OCI-LY1 (cell line): ENCODE results near the gene TBX5.

Experiments
- H2AFZ ChIP-seq: fragments of 200-600 bp; sonication (generic), shearing (Covaris generic); 2 replicates; pipeline ENCODE4 v1.6.0; 2014; ENCODE audit warnings: antibody characterized with exemption, mild to moderate bottlenecking, low read length
- H3F3A ChIP-seq: fragments of 200-600 bp; sonication (generic), shearing (Covaris generic); 2 replicates; pipeline ENCODE4 v1.6.0; 2014; ENCODE audit warnings: mild to moderate bottlenecking, antibody characterized with exemption, low read length, moderate library complexity; ENCODE audit not compliant: insufficient read depth
- H3K27ac ChIP-seq: fragments of 200-600 bp; sonication (generic); 2 replicates; pipeline ENCODE4 v1.5.1; 2014; ENCODE audit warnings: low read length, mixed run types, mild to moderate bottlenecking, low read depth; ENCODE audit not compliant: poor library complexity, severe bottlenecking
- H3K27me3 ChIP-seq: fragments of 200-600 bp; sonication (generic); 2 replicates; pipeline ENCODE4 v1.6.0; 2014; ENCODE audit warnings: antibody characterized with exemption, mild to moderate bottlenecking, low read length, moderate library complexity; ENCODE audit not compliant: insufficient read depth
- H3K36me3 ChIP-seq: fragments of 200-600 bp; sonication (generic); 2 replicates; pipeline ENCODE4 v1.6.1; 2014; ENCODE audit warnings: mild to moderate bottlenecking, antibody characterized with exemption, low read length, moderate library complexity, mixed read lengths; ENCODE audit not compliant: insufficient read depth
- H3K4me1 ChIP-seq: fragments of 200-600 bp; sonication (generic); 2 replicates; pipeline ENCODE4 v1.5.1; 2014; ENCODE audit warnings: mild to moderate bottlenecking, low read length, moderate library complexity; ENCODE audit not compliant: insufficient read depth, severe bottlenecking
- H3K4me2 ChIP-seq: fragments of 200-600 bp; sonication (generic), shearing (Covaris generic); 2 replicates; pipeline ENCODE4 v1.6.1; 2014; ENCODE audit warnings: low read length
- H3K4me3 ChIP-seq: fragments of 200-600 bp; sonication (generic); 2 replicates; pipeline ENCODE4 v1.5.1; 2014; ENCODE audit warnings: low read length, low read depth, mild to moderate bottlenecking, mixed read lengths; ENCODE audit not compliant: poor library complexity, severe bottlenecking
- H3K79me2 ChIP-seq: fragments of 200-600 bp; shearing (Covaris generic); 2 replicates; pipeline ENCODE4 v1.6.1; 2016; ENCODE audit warnings: mixed run types, low read length, mixed read lengths; ENCODE audit not compliant: insufficient read depth
- H3K9ac ChIP-seq: fragments of 200-600 bp; sonication (generic), shearing (Covaris generic); 2 replicates; pipeline ENCODE4 v1.6.1; 2014; ENCODE audit warnings: mild to moderate bottlenecking, low read length, mixed read lengths
- H3K9me2 ChIP-seq: fragments of 200-600 bp; sonication (generic), shearing (Covaris generic); 2 replicates; pipeline ENCODE4 v1.6.1; 2014; ENCODE audit warnings: low read depth, mild to moderate bottlenecking, low read length, mixed read lengths
- H3K9me3 ChIP-seq: fragments of 200-600 bp; shearing (Covaris generic); 2 replicates; pipeline ENCODE4 v1.6.1; 2014; ENCODE audit warnings: low read length, mixed read lengths
- H4K20me1 ChIP-seq: fragments of 200-600 bp; sonication (generic), shearing (Covaris generic); 2 replicates; pipeline ENCODE4 v1.6.0; 2016; ENCODE audit warnings: mild to moderate bottlenecking, low read length; ENCODE audit not compliant: insufficient read depth
- CTCF ChIP-seq: fragments of 200-600 bp; sonication (generic), shearing (Covaris generic); IDR thresholded peaks from 2 replicates; pipeline ENCODE4 v1.5.1; 2017; ENCODE audit warnings: mild to moderate bottlenecking, antibody characterized with exemption, low read length, moderate library complexity, mixed read lengths
- EZH2 ChIP-seq: fragments of 200-600 bp; sonication (generic), shearing (Covaris generic); IDR thresholded peaks from 2 replicates; pipeline ENCODE4 v1.8.0; 2017; ENCODE audit warnings: borderline replicate concordance, mixed run types, mild to moderate bottlenecking, antibody characterized with exemption, low read length, moderate library complexity, mixed read lengths

TBX5 gene

GRCh38 chr12:114431902-114432301, 26.0 kb upstream of the TBX5 start:
- Histone ChIP-seq H3K36me3 (no peaks in the 10 kb centered on the region), H3K79me2 (no peaks in the 10 kb centered on the region), H4K20me1 (no peaks in the 10 kb centered on the region), H3K27ac (no peak overlapping the region), H3K4me1 (no peaks in the 10 kb centered on the region), H3K4me3 (no peak overlapping the region), H2AFZ (no peak overlapping the region), H3K9ac (no peak overlapping the region), H3K27me3 (no peaks in the 10 kb centered on the region), H3F3A (no peaks in the 10 kb centered on the region), H3K9me2 (no peaks in the 10 kb centered on the region), H3K9me3 (no peaks in the 10 kb centered on the region), H3K4me2 (no peak overlapping the region)
- no peak for TF ChIP-seq CTCF
- no peak for TF ChIP-seq EZH2

- Histone ChIP-seq H3K9ac (no peak overlapping the region), H3K36me3 (no peaks in the 10 kb centered on the region), H3K4me1 (no peaks in the 10 kb centered on the region), H4K20me1 (no peaks in the 10 kb centered on the region), H3K27me3 (no peaks in the 10 kb centered on the region), H3K79me2 (no peaks in the 10 kb centered on the region), H3K4me3 (no peak overlapping the region), H3K9me3 (no peaks in the 10 kb centered on the region), H3K4me2 (no peak overlapping the region), H3K9me2 (no peaks in the 10 kb centered on the region), H3K27ac (no peak overlapping the region), H2AFZ (no peak overlapping the region), H3F3A (no peaks in the 10 kb centered on the region)
- no peak for TF ChIP-seq EZH2
- no peak for TF ChIP-seq CTCF
Measured at GRCh38 chr12:114430306-114430705, 24.4 kb upstream of the TBX5 start.

- H2AFZ ChIP-seq, result no peak overlapping the region
- no peaks in the 10 kb centered on the region for H3K79me2 ChIP-seq
- H4K20me1 ChIP-seq, result no peaks in the 10 kb centered on the region
- H3K27ac ChIP-seq, result no peak overlapping the region
- H3K9ac ChIP-seq, result no peak overlapping the region
- no peaks in the 10 kb centered on the region for H3K9me2 ChIP-seq
- H3K4me3 ChIP-seq, result no peak overlapping the region
- no peaks in the 10 kb centered on the region for H3F3A ChIP-seq
- no peaks in the 10 kb centered on the region for H3K9me3 ChIP-seq
- no peaks in the 10 kb centered on the region for H3K36me3 ChIP-seq
- no peaks in the 10 kb centered on the region for H3K27me3 ChIP-seq
- TF ChIP-seq CTCF (no peak), EZH2 (no peak)
- H3K4me1 ChIP-seq, result no peaks in the 10 kb centered on the region
- H3K4me2 ChIP-seq, result no peak overlapping the region
Measured at GRCh38 chr12:114425031-114425626, 19.2 kb upstream of the TBX5 start.
